ENCODE results near the gene KCNC3. TPM values are rescaled to one million over a fixed set of nuclear protein-coding genes. Genes with fewer than 3 reads are reported as not detected.
A peak's percentile ranks its signal among the peaks of the same experiment; 100 is the strongest.

KCNC3 gene
- total RNA-seq, 1 experiment from 2014 or later, result 5.3 TPM

DNA sequence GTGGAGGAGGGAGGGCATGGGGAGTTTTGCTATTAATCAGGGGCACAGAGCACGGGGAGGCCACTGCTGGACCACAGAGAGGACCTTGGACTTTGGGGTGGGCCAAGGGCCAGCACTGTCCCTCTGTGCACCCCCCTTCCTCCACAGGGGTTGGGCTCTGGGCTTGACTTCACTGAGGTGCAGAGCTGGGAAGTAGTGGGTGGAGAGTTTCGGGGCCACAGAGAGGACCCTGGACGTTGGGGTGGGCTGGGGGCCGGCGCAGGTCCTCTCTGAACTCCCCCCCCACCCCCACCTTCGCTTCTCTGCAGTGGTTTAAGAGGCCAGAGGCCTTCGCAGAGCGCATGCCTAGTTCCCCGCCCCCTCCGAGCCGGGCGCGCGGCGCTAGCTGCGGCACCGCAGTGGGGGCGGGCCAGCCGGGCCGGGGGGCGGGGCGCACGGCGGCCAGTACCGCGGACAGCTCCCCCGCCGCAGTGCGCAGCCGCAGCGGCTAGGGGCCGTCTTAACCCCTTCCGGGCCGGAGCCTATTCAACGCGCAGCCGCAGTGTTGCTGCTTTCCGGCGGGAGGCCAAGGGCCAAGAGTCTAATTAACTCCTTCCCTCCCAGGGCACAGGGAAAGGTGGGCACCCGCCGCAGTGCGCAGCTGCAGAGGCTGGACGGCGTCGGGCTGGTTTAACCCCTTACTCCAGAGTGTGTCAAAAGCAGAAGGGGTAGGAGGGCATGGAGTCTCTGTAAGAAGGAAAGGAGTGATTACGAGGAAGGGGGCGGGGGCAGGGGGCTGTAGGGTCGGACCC lies 3.7 kb downstream of the KCNC3 start:
- peak; percentile 89 for DNase-seq
- no peak overlapping the region for H3K27ac Mint-ChIP-seq (ENCODE audit: unreplicated experiment)
- TF ChIP-seq, protein P1, sequence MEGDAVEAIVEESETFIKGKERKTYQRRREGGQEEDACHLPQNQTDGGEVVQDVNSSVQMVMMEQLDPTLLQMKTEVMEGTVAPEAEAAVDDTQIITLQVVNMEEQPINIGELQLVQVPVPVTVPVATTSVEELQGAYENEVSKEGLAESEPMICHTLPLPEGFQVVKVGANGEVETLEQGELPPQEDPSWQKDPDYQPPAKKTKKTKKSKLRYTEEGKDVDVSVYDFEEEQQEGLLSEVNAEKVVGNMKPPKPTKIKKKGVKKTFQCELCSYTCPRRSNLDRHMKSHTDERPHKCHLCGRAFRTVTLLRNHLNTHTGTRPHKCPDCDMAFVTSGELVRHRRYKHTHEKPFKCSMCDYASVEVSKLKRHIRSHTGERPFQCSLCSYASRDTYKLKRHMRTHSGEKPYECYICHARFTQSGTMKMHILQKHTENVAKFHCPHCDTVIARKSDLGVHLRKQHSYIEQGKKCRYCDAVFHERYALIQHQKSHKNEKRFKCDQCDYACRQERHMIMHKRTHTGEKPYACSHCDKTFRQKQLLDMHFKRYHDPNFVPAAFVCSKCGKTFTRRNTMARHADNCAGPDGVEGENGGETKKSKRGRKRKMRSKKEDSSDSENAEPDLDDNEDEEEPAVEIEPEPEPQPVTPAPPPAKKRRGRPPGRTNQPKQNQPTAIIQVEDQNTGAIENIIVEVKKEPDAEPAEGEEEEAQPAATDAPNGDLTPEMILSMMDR (IDR thresholded peaks at IDR 0.05; ENCODE audit: unreplicated experiment), result no peak
- H3K36me3 Mint-ChIP-seq (ENCODE audit: insufficient read depth, unreplicated experiment), result peaks cover 36% of the 10 kb centered on the region
- intact Hi-C loops (cut with micrococcal nuclease; ENCODE audit: unreplicated experiment), result no loop called here
- peaks cover 27% of the 10 kb centered on the region for H3K4me1 Mint-ChIP-seq (ENCODE audit: low read depth, unreplicated experiment)
- peaks cover 40% of the 10 kb centered on the region for H3K27me3 Mint-ChIP-seq (ENCODE audit: unreplicated experiment)
- no peak overlapping the region for H3K4me3 Mint-ChIP-seq (ENCODE audit: low read depth, unreplicated experiment)
- CTCF ChIA-PET, result interaction anchor here (0.5 to 0.7 kb wide), 5 partner anchors 14 to 409 kb away, joined by 3 to 4 read pairs (median 3); no protein-coding TSS in a partner anchor
- BruUV-seq (replicated peaks), result no TSS peak
- peaks cover 5% of the 10 kb centered on the region for H3K9me3 Mint-ChIP-seq (ENCODE audit: low read depth, unreplicated experiment)

DNA sequence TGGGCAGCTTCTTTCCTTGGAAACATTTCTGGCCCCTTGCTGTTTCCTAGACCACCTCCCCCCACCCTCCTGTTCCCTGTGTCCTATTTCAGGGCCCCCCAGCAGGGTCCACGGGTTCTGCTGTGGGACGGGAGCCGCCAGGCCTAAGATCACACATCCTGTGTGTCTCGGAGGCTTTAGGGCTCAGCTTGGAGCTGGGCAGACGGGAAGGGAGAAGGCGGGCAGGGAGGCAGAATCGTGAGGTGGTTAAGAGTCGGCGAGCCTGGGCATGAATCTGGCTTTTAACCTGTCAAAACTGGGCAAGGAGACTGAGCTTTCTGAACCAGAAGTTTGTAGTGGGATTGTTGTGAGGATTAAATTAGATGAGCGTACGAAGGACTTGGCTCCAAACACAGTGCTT lies 4.8 kb downstream of the KCNC3 start:
- peaks cover 25% of the 10 kb centered on the region for H3K36me3 Mint-ChIP-seq (ENCODE audit: insufficient read depth, unreplicated experiment)
- no peak overlapping the region for H3K4me3 Mint-ChIP-seq (ENCODE audit: low read depth, unreplicated experiment)
- no peak for DNase-seq
- TF ChIP-seq, protein P1 (IDR thresholded peaks at IDR 0.05; ENCODE audit: unreplicated experiment), result no peak
- BruUV-seq (replicated peaks), result no TSS peak
- H3K9me3 Mint-ChIP-seq (ENCODE audit: low read depth, unreplicated experiment), result peaks cover under 1% of the 10 kb centered on the region
- CTCF ChIA-PET, result no interaction called here
- H3K27ac Mint-ChIP-seq (ENCODE audit: unreplicated experiment), result no peak overlapping the region
- peaks cover 15% of the 10 kb centered on the region for H3K4me1 Mint-ChIP-seq (ENCODE audit: low read depth, unreplicated experiment)
- intact Hi-C loops (cut with micrococcal nuclease; ENCODE audit: unreplicated experiment), result no loop called here
- H3K27me3 Mint-ChIP-seq (ENCODE audit: unreplicated experiment), result peaks cover 28% of the 10 kb centered on the region

DNA sequence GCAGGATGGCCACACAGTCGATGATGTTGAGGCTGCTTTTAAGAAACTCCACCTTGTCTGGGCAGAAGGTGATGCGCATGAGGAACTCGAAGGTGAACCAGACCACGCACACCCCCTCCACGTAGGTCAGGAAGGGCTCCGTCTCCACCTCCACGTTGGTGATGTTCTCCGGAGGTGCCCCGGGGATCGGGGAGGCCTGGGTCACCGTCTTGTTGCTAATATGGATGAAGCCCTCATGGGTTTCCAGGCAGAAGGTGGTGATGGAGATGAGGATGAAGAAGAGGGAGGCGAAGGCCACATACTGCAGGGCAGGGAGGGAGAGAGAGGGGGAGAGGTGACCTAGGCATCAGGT lies 5.4 kb downstream of the KCNC3 start:
- CTCF ChIA-PET, result no interaction called here
- peaks cover 19% of the 10 kb centered on the region for H3K36me3 Mint-ChIP-seq (ENCODE audit: insufficient read depth, unreplicated experiment)
- H3K27me3 Mint-ChIP-seq (ENCODE audit: unreplicated experiment), result peaks cover 24% of the 10 kb centered on the region
- TF ChIP-seq, protein P1 (IDR thresholded peaks at IDR 0.05; ENCODE audit: unreplicated experiment), result no peak
- intact Hi-C loops (cut with micrococcal nuclease; ENCODE audit: unreplicated experiment), result no loop called here
- no peaks in the 10 kb centered on the region for H3K9me3 Mint-ChIP-seq (ENCODE audit: low read depth, unreplicated experiment)
- no peak overlapping the region for H3K27ac Mint-ChIP-seq (ENCODE audit: unreplicated experiment)
- no peak overlapping the region for H3K4me3 Mint-ChIP-seq (ENCODE audit: low read depth, unreplicated experiment)
- no TSS peak for BruUV-seq (replicated peaks)
- peaks cover 13% of the 10 kb centered on the region for H3K4me1 Mint-ChIP-seq (ENCODE audit: low read depth, unreplicated experiment)
- no peak for DNase-seq

DNA sequence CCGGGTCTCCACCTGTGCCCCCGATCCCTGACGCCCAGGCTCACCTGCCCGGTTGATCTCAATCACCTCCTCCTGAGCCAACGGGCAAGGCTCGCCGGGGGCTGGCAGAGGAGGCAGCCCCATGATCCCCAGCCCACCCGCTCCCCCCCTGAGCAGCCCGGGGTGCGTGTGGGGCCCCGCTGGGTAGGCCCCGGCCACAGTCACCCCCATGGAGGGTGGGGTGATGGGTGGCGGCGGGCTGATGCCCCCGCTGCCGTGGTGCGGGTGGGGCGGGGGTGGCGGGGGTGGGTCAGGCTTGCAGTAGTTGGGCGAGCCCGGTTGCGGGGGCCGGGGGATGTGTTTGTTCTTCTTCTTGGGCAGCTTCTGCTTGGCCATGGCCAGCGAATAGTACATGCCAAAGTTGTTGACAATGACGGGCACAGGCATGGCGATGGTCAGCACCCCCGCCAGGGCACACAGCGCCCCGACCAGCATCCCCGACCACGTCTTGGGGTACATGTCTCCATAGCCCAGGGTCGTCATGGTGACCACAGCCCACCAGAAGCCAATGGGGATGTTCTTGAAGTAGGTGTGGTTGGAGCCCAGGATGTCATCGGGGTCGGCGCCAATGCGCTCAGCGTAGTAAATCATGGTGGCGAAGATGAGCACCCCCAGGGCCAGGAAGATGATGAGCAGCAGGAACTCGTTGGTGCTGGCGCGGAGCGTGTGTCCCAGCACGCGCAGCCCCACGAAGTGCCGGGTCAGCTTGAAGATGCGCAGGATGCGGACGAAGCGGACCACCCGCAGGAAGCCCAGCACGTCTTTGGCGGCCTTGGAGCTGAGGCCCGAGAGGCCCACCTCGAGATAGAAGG lies 6.0 kb downstream of the KCNC3 start:
- peaks cover 22% of the 10 kb centered on the region for H3K27me3 Mint-ChIP-seq (ENCODE audit: unreplicated experiment)
- TF ChIP-seq, protein P1 (IDR thresholded peaks at IDR 0.05; ENCODE audit: unreplicated experiment), result no peak
- CTCF ChIA-PET, result no interaction called here
- no peak for DNase-seq
- peaks cover 13% of the 10 kb centered on the region for H3K4me1 Mint-ChIP-seq (ENCODE audit: low read depth, unreplicated experiment)
- no peaks in the 10 kb centered on the region for H3K9me3 Mint-ChIP-seq (ENCODE audit: low read depth, unreplicated experiment)
- H3K36me3 Mint-ChIP-seq (ENCODE audit: insufficient read depth, unreplicated experiment), result peaks cover 19% of the 10 kb centered on the region
- H3K4me3 Mint-ChIP-seq (ENCODE audit: low read depth, unreplicated experiment), result no peak overlapping the region
- intact Hi-C loops (cut with micrococcal nuclease; ENCODE audit: unreplicated experiment), result no loop called here
- BruUV-seq (replicated peaks), result no TSS peak
- no peak overlapping the region for H3K27ac Mint-ChIP-seq (ENCODE audit: unreplicated experiment)
